Panc1 (cell line): ENCODE data around the gene GALNT9.

ENCODE experiments used
- POLR2AphosphoS5 ChIP-seq: IDR thresholded peaks from 2 replicates; pipeline ENCODE4 v1.6.1; 2012; ENCODE audit warnings: mild to moderate bottlenecking, low read depth, low read length, moderate library complexity
- TF ChIP-seq, protein P1 (sequence below): fragments of 450-650 bp; IDR thresholded peaks from 2 replicates; pipeline ENCODE4 v1.5.1; 2017; ENCODE audit warnings: mild to moderate bottlenecking
- TF ChIP-seq, protein P2 (sequence below), 2 experiments: IDR thresholded peaks; 2 replicates each; pipeline ENCODE4 v1.6.1; 2011 to 2012; ENCODE audit warnings: low read depth in 2 of 2, control low read depth in 1 of 2, low read length in 1 of 2, mild to moderate bottlenecking in 1 of 2, moderate library complexity in 1 of 2; ENCODE audit not compliant: insufficient read depth in 1 of 2

DNA sequence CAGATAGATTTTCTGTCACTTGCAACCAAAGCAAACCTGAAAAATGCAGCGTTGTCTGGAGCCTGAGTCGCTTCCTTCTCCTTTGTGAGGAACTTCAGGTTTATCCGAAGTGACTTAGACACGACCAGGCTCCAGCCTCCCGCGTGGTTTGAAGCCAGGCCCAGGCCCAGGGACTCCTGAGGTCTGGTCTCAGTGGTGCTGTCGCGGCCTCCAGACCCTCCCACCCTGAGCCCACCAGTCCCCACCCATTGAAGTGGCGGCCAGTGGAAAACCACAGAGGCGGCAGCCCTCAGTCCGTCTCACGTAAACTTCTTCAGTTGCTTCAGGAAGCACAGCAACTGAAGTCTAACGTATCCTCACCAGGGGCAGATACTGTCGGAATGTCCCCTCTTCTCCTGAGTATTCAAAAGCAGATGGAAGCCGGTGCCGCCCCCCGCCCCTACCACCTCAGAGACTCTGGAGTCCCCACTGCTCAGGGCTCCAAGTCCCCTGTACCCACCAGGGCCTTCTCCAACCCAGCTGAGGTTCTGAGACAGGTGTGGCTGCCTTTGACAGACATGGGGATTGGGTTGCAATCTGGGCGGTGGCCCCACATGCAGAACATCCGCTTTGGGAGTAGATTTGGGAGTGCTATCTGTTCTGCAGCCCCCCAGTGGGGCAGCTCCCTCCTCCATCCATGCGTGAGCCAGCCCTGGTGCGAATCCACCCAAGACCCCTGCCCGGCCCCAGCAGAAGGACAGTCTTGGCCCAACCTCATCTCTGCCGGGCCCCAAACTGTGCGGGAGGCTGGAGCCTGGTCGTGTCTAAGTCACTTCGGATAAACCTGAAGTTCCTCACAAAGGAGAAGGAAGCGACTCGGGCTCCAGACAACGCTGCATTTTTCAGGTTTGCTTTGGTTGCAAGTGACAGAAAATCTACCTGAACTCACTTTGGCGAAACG is 26.6 kb upstream of the GALNT9 start:
- TF ChIP-seq, protein P1, sequence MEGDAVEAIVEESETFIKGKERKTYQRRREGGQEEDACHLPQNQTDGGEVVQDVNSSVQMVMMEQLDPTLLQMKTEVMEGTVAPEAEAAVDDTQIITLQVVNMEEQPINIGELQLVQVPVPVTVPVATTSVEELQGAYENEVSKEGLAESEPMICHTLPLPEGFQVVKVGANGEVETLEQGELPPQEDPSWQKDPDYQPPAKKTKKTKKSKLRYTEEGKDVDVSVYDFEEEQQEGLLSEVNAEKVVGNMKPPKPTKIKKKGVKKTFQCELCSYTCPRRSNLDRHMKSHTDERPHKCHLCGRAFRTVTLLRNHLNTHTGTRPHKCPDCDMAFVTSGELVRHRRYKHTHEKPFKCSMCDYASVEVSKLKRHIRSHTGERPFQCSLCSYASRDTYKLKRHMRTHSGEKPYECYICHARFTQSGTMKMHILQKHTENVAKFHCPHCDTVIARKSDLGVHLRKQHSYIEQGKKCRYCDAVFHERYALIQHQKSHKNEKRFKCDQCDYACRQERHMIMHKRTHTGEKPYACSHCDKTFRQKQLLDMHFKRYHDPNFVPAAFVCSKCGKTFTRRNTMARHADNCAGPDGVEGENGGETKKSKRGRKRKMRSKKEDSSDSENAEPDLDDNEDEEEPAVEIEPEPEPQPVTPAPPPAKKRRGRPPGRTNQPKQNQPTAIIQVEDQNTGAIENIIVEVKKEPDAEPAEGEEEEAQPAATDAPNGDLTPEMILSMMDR = no peak
- TF ChIP-seq, protein P2, sequence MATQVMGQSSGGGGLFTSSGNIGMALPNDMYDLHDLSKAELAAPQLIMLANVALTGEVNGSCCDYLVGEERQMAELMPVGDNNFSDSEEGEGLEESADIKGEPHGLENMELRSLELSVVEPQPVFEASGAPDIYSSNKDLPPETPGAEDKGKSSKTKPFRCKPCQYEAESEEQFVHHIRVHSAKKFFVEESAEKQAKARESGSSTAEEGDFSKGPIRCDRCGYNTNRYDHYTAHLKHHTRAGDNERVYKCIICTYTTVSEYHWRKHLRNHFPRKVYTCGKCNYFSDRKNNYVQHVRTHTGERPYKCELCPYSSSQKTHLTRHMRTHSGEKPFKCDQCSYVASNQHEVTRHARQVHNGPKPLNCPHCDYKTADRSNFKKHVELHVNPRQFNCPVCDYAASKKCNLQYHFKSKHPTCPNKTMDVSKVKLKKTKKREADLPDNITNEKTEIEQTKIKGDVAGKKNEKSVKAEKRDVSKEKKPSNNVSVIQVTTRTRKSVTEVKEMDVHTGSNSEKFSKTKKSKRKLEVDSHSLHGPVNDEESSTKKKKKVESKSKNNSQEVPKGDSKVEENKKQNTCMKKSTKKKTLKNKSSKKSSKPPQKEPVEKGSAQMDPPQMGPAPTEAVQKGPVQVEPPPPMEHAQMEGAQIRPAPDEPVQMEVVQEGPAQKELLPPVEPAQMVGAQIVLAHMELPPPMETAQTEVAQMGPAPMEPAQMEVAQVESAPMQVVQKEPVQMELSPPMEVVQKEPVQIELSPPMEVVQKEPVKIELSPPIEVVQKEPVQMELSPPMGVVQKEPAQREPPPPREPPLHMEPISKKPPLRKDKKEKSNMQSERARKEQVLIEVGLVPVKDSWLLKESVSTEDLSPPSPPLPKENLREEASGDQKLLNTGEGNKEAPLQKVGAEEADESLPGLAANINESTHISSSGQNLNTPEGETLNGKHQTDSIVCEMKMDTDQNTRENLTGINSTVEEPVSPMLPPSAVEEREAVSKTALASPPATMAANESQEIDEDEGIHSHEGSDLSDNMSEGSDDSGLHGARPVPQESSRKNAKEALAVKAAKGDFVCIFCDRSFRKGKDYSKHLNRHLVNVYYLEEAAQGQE (IDR thresholded peaks at IDR 0.05; ENCODE audit: insufficient read depth in 1 of 2, low read depth in 2 of 2, low read length in 1 of 2) = no peak
- TF ChIP-seq POLR2AphosphoS5 = no peak
